Endodermal cell (in vitro differentiated cells): ENCODE results near the gene RAB42. TPM values are rescaled to one million over a fixed set of nuclear protein-coding genes. Genes with fewer than 3 reads are reported as not detected.
"Not testable (repeated sequence)": the region's sequence is repeated elsewhere in the genome, so short reads cannot be mapped to it uniquely, and the experiment has no call there.

Experiments used
- DNase-seq: peaks from one replicate; pipeline ENCODE4 v3.0.0-alpha.2; 2017
- H3K27ac ChIP-seq: 2 replicates; pipeline ENCODE4 v1.5.1; 2013; ENCODE audit warnings: mild to moderate bottlenecking, low read depth, low read length, moderate library complexity
- H3K27me3 ChIP-seq: 2 replicates; pipeline ENCODE4 v1.6.1; 2013; ENCODE audit warnings: mild to moderate bottlenecking, low read length, moderate library complexity; ENCODE audit not compliant: insufficient read depth, control insufficient read depth, poor library complexity, severe bottlenecking
- H3K36me3 ChIP-seq: 2 replicates; pipeline ENCODE4 v1.7.0; 2013; ENCODE audit warnings: mild to moderate bottlenecking, low read length, moderate library complexity; ENCODE audit not compliant: control insufficient read depth, insufficient read depth
- H3K4me1 ChIP-seq: one replicate; pipeline ENCODE4 v1.7.0; 2013; ENCODE audit warnings: low read length; ENCODE audit not compliant: control insufficient read depth, insufficient read depth
- H3K4me3 ChIP-seq: 2 replicates; pipeline ENCODE4 v1.5.1; 2013; ENCODE audit warnings: mild to moderate bottlenecking, low read length, moderate library complexity
- H3K9ac ChIP-seq: 2 replicates; pipeline ENCODE4 v1.6.1; 2013; ENCODE audit warnings: mild to moderate bottlenecking, low read length, moderate library complexity; ENCODE audit not compliant: poor library complexity, severe bottlenecking; ENCODE audit errors: extremely low read depth
- H3K9me3 ChIP-seq: 2 replicates; pipeline ENCODE4 v1.6.1; 2013; ENCODE audit warnings: mild to moderate bottlenecking, low read length, moderate library complexity; ENCODE audit not compliant: control insufficient read depth
- H3K27ac Mint-ChIP-seq: 2 replicates; pipeline ENCODE4 v1.8.0; 2020; ENCODE audit warnings: mixed read lengths
- H3K27me3 Mint-ChIP-seq: 2 replicates; pipeline ENCODE4 v1.8.0; 2021; ENCODE audit warnings: mild to moderate bottlenecking, mixed read lengths; ENCODE audit not compliant: insufficient read depth
- H3K36me3 Mint-ChIP-seq: 2 replicates; pipeline ENCODE4 v1.8.0; 2020; ENCODE audit warnings: low read depth, mixed read lengths
- H3K4me1 Mint-ChIP-seq: 2 replicates; pipeline ENCODE4 v1.8.0; 2020; ENCODE audit warnings: mixed read lengths
- H3K4me3 Mint-ChIP-seq: 2 replicates; pipeline ENCODE4 v1.8.0; 2020; ENCODE audit warnings: mild to moderate bottlenecking, moderate library complexity, mixed read lengths
- H3K9me3 Mint-ChIP-seq: 2 replicates; pipeline ENCODE4 v1.8.0; 2020; ENCODE audit warnings: mild to moderate bottlenecking, mixed read lengths
- CTCF ChIP-seq: fragments of 200-600 bp; sonication (generic); conservative IDR thresholded peaks from 2 replicates; pipeline ENCODE4 v1.5.0; 2021; ENCODE audit warnings: antibody characterized with exemption, mild to moderate bottlenecking
- WGBS, 2 experiments: methylation state at CpG; one replicate each; pipeline versions ENCODE4 v1.1.5 to v1.1.7; 2013; ENCODE audit warnings: missing lambda C conversion rate in 2 of 2, mixed read lengths in 1 of 2; ENCODE audit not compliant: insufficient coverage in 1 of 2, insufficient read length in 1 of 2; 5-methylcytosine and 5-hydroxymethylcytosine counted together
- total RNA-seq, 2 donors: library from RNA; stranded (reverse); fragmentation: NEBNext Ultra II Directional in 1 of 2; extraction: Animal tissue kit (Norgen Biotek cat#: 25700) in 1 of 2; gene quantifications; 2 replicates in 1 of 2; 3 replicates in 1 of 2; pipeline ENCODE4 v1.2.1, GENCODE V29; 2021

The RAB42 gene
- total RNA-seq, 2 donors from 2014 or later, result 2.1 to 3.0 TPM

GRCh38 chr1:28595412-28596191 lies 3.5 kb downstream of the RAB42 start:
- H3K9me3 Mint-ChIP-seq, result no peaks in the 10 kb centered on the region
- no peak overlapping the region for H3K27ac Mint-ChIP-seq
- TF ChIP-seq CTCF, result no peak
- Histone ChIP-seq H3K9me3 (no peaks in the 10 kb centered on the region), H3K9ac (no peak overlapping the region), H3K27ac (no peak overlapping the region), H3K36me3 (no peaks in the 10 kb centered on the region), H3K4me3 (no peak overlapping the region), H3K27me3 (peaks cover 11% of the 10 kb centered on the region), H3K4me1 (no peaks in the 10 kb centered on the region)
- peaks cover 5% of the 10 kb centered on the region for H3K4me1 Mint-ChIP-seq
- H3K36me3 Mint-ChIP-seq, result peaks cover 7% of the 10 kb centered on the region
- no peak for DNase-seq
- WGBS, 2 experiments, result 86 to 92% methylated on average over 9 to 10 of the region's 10 CpGs
- peaks cover 13% of the 10 kb centered on the region for H3K27me3 Mint-ChIP-seq
- no peak overlapping the region for H3K4me3 Mint-ChIP-seq

- H3K27ac ChIP-seq, result not testable (repeated sequence)
These were observed 4.2 kb downstream of the RAB42 start for GRCh38 chr1:28596276-28596675.

GRCh38 chr1:28601696-28602095 lies 9.6 kb downstream of the RAB42 start:
- Histone ChIP-seq H3K27me3 (no peaks in the 10 kb centered on the region), H3K9ac (no peak overlapping the region), H3K36me3 (peaks cover 26% of the 10 kb centered on the region), H3K9me3 (no peaks in the 10 kb centered on the region), H3K4me3 (no peak overlapping the region), H3K27ac (no peak overlapping the region), H3K4me1 (no peaks in the 10 kb centered on the region)
- Mint-ChIP-seq H3K27me3 (no peaks in the 10 kb centered on the region), H3K9me3 (no peaks in the 10 kb centered on the region), H3K4me1 (no peaks in the 10 kb centered on the region), H3K4me3 (no peak overlapping the region), H3K36me3 (peaks cover 29% of the 10 kb centered on the region), H3K27ac (peak overlapping the region; percentile 81)
- 81 to 86% methylated on average over 3 of the region's 3 CpGs for WGBS, 2 experiments
- no peak for TF ChIP-seq CTCF
- DNase-seq, result no peak

More at GRCh38 chr1:28596276-28596675, 4.2 kb downstream of the RAB42 start:
- H3K4me1 ChIP-seq, H3K9ac ChIP-seq, H3K36me3 ChIP-seq, H3K9me3 ChIP-seq, H3K27ac Mint-ChIP-seq, H3K4me3 ChIP-seq, DNase-seq, H3K9me3 Mint-ChIP-seq, H3K4me3 Mint-ChIP-seq, H3K36me3 Mint-ChIP-seq, H3K4me1 Mint-ChIP-seq: not testable (repeated sequence)
- H3K27me3 Mint-ChIP-seq, result peaks cover 13% of the 10 kb centered on the region
- 93 to 96% methylated on average over 6 to 11 of the region's 11 CpGs for WGBS, 2 experiments
- H3K27me3 ChIP-seq, result peaks cover 11% of the 10 kb centered on the region
